GM06990 (cell line): Measurements from ENCODE around the gene PTPA.
"Not testable (repeated sequence)": the region's sequence is repeated elsewhere in the genome, so short reads cannot be mapped to it uniquely, and the experiment has no call there.

ENCODE experiments used
- DNase-seq: peaks from one replicate; pipeline ENCODE4 v3.0.0-alpha.2; 2011; ENCODE audit not compliant: insufficient read length; ENCODE audit errors: extremely low read depth
- H3K27me3 ChIP-seq: replicated peaks from 2 replicates; pipeline ENCODE4 v1.6.0; 2011; ENCODE audit warnings: low read length; ENCODE audit not compliant: control insufficient read depth, insufficient read depth
- H3K36me3 ChIP-seq: 2 replicates; pipeline ENCODE4 v1.5.1; 2011; ENCODE audit warnings: low read length; ENCODE audit not compliant: control insufficient read depth, insufficient read depth
- H3K4me3 ChIP-seq: replicated peaks from 2 replicates; pipeline ENCODE4 v1.5.1; 2011; ENCODE audit warnings: low read depth, mild to moderate bottlenecking, control low read depth, low read length
- CTCF ChIP-seq: IDR thresholded peaks from 2 replicates; pipeline ENCODE4 v1.5.1; 2011; ENCODE audit warnings: low read length, control low read depth, mild to moderate bottlenecking, inconsistent platforms; ENCODE audit not compliant: insufficient read depth, poor library complexity, severe bottlenecking

The PTPA gene

GRCh38 chr9:129125478-129125877, 14.3 kb downstream of the PTPA start:
- no peak overlapping the region for H3K4me3 ChIP-seq
- peaks cover 22% of the 10 kb centered on the region for H3K36me3 ChIP-seq
- no peaks in the 10 kb centered on the region for H3K27me3 ChIP-seq
- peak; percentile 32 for DNase-seq
- TF ChIP-seq CTCF, result no peak

GRCh38 chr9:129126749-129127618, 15.8 kb downstream of the PTPA start:
- Histone ChIP-seq H3K36me3 (peaks cover 13% of the 10 kb centered on the region), H3K27me3 (no peaks in the 10 kb centered on the region), H3K4me3 (no peak overlapping the region)
- no peak for DNase-seq
- TF ChIP-seq CTCF, result no peak

- DNase-seq, result no peak
- Histone ChIP-seq H3K27me3 (no peaks in the 10 kb centered on the region), H3K36me3 (peaks cover 17% of the 10 kb centered on the region), H3K4me3 (no peak overlapping the region)
- TF ChIP-seq CTCF, result no peak
Observed at GRCh38 chr9:129128689-129129088, 17.5 kb downstream of the PTPA start.

- DNase-seq, H3K4me3 ChIP-seq, H3K27me3 ChIP-seq: not testable (repeated sequence)
- H3K36me3 ChIP-seq, result peaks cover 13% of the 10 kb centered on the region
Observed at GRCh38 chr9:129130271-129130670, 19.1 kb downstream of the PTPA start.

- H3K36me3 ChIP-seq, result peaks cover 15% of the 10 kb centered on the region
- no peaks in the 10 kb centered on the region for H3K27me3 ChIP-seq
- no peak for DNase-seq
- no peak overlapping the region for H3K4me3 ChIP-seq
- no peak for TF ChIP-seq CTCF
Observed at GRCh38 chr9:129130791-129131190, 19.6 kb downstream of the PTPA start.

GRCh38 chr9:129131300-129132145, 20.3 kb downstream of the PTPA start:
- Histone ChIP-seq H3K36me3 (peaks cover 17% of the 10 kb centered on the region), H3K4me3 (no peak overlapping the region), H3K27me3 (no peaks in the 10 kb centered on the region)
- peak; percentile 99 for TF ChIP-seq CTCF
- DNase-seq, result peak; percentile 74
